ENCODE measurements around the gene ACYP2. TPM values are rescaled to one million over a fixed set of nuclear protein-coding genes. Genes with fewer than 3 reads are reported as not detected.

The ACYP2 gene
- total RNA-seq, 1 donor from 2014 or later = 5.9 TPM

DNA sequence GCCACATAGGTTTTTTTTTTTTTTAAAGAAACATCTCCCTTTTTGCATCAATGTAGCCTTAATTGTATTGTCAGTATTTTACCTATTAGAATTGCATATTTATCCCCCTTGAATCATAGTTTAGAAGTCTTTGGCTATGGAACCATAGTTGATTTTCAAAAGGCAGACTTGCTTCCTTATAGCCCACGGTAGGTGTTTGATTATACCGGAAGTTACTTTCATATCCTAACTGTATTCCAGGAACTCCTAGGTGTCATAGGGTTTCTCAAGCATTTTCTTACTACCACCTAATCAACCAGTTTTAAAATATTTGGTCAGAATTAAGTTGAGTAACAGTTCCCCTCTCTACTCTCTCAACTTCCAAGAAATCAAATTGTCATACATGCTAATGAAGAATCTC lies 227.2 kb downstream of the ACYP2 start:
- TF ChIP-seq, protein P1, sequence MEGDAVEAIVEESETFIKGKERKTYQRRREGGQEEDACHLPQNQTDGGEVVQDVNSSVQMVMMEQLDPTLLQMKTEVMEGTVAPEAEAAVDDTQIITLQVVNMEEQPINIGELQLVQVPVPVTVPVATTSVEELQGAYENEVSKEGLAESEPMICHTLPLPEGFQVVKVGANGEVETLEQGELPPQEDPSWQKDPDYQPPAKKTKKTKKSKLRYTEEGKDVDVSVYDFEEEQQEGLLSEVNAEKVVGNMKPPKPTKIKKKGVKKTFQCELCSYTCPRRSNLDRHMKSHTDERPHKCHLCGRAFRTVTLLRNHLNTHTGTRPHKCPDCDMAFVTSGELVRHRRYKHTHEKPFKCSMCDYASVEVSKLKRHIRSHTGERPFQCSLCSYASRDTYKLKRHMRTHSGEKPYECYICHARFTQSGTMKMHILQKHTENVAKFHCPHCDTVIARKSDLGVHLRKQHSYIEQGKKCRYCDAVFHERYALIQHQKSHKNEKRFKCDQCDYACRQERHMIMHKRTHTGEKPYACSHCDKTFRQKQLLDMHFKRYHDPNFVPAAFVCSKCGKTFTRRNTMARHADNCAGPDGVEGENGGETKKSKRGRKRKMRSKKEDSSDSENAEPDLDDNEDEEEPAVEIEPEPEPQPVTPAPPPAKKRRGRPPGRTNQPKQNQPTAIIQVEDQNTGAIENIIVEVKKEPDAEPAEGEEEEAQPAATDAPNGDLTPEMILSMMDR (conservative IDR thresholded peaks at IDR 0.05) = no peak
- no peak overlapping the region for H3K27ac Mint-ChIP-seq (ENCODE audit: unreplicated experiment)
- H3K4me3 Mint-ChIP-seq = no peak overlapping the region
- peaks cover 13% of the 10 kb centered on the region for H3K4me1 Mint-ChIP-seq
- H3K27me3 Mint-ChIP-seq (ENCODE audit: low read depth) = no peaks in the 10 kb centered on the region
- H3K36me3 Mint-ChIP-seq (ENCODE audit: low read depth) = no peaks in the 10 kb centered on the region
- no peak for DNase-seq (ENCODE audit: low read depth, low spot score)
- no peaks in the 10 kb centered on the region for H3K9me3 Mint-ChIP-seq

DNA sequence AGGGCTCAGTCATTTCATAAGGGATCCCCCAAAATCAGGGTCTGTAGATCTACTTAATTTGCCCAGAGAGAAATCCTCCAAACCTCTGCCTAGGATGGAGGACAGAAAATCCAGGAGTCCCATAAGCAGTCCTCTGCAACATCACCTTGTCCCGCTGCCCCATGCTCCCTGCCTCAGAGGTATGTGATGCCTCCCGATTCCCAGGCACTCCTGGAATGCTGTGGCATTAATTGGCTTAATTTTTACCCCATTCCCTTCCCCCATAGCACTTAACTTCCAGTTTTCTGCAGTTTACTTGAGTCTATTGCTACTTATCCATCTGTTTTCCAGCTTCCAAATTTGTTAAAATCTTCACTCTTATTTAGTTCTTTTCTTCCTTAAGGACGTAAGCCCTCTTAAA lies 232.2 kb downstream of the ACYP2 start:
- Mint-ChIP-seq H3K4me3 (no peak overlapping the region), H3K27ac (ENCODE audit: unreplicated experiment) (no peak overlapping the region), H3K36me3 (ENCODE audit: low read depth) (no peaks in the 10 kb centered on the region), H3K4me1 (peaks cover 8% of the 10 kb centered on the region), H3K9me3 (peaks cover 3% of the 10 kb centered on the region), H3K27me3 (ENCODE audit: low read depth) (no peaks in the 10 kb centered on the region)
- no peak for DNase-seq (ENCODE audit: low read depth, low spot score)
- TF ChIP-seq, protein P1 (conservative IDR thresholded peaks at IDR 0.05) = no peak

DNA sequence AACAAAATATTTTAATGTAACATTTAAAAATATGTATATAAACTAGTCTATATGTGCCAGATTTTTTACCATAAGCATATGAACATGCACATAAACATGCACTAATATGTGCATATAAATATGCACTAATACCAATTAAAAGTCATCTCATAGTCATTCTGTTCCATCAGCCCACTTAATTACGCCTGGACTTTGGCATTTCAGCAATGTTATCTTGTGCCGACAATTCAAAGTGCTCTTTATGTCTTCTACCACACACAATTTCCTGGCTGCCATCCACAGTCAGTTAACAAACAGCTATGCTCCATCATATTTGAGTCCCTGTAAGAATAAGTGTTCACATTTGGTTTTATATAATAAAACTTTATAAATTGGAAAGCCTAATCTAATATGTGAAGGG lies 233.2 kb downstream of the ACYP2 start:
- Mint-ChIP-seq H3K36me3 (ENCODE audit: low read depth) (no peaks in the 10 kb centered on the region), H3K4me1 (peaks cover 7% of the 10 kb centered on the region), H3K27me3 (ENCODE audit: low read depth) (no peaks in the 10 kb centered on the region), H3K9me3 (peaks cover 3% of the 10 kb centered on the region), H3K27ac (ENCODE audit: unreplicated experiment) (no peak overlapping the region), H3K4me3 (no peak overlapping the region)
- TF ChIP-seq, protein P1 (conservative IDR thresholded peaks at IDR 0.05) = no peak
- no peak for DNase-seq (ENCODE audit: low read depth, low spot score)

DNA sequence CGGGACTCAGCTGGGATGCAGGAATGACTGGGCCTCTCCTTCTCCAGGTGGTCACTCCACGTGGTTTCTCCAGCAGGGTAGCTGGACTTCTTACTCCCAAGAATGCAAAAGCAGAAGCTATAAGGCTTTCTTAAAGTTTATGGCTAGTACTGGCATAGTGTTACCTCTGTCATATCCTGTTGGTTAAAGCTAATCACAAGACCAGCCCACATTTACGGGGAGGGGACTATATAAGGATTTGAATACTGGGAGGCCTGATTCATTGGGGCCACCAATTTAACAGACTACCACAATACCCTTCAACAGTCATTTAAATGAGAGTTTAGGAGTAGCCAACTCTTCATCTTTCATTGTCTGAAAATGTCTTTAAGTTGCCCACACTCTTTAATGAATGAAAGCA lies 235.0 kb downstream of the ACYP2 start:
- peaks cover 5% of the 10 kb centered on the region for H3K9me3 Mint-ChIP-seq
- no peaks in the 10 kb centered on the region for H3K36me3 Mint-ChIP-seq (ENCODE audit: low read depth)
- H3K4me3 Mint-ChIP-seq = no peak overlapping the region
- H3K27me3 Mint-ChIP-seq (ENCODE audit: low read depth) = no peaks in the 10 kb centered on the region
- H3K27ac Mint-ChIP-seq (ENCODE audit: unreplicated experiment) = no peak overlapping the region
- DNase-seq (ENCODE audit: low read depth, low spot score) = no peak
- no peaks in the 10 kb centered on the region for H3K4me1 Mint-ChIP-seq
- TF ChIP-seq, protein P1 (conservative IDR thresholded peaks at IDR 0.05) = no peak

DNA sequence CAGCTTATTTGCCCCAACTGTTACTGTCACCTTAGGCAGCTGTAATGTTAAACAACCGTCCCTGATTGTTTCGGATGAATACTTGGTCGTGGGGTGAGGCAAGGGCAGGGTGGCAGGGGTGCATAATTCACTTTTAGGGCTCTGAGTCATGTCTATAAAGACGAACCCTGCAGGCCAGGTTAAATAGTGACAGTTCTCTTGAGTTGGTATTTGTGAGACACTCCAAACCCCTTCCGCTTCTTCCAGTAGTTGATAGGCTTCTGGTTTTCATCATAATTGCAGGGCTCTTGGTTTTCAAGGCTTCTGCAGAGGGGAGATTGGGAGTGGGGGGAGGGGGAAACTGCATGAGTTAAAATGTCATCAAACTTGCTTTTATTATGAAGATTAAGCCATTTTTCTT lies 237.8 kb downstream of the ACYP2 start:
- Mint-ChIP-seq H3K9me3 (peaks cover 6% of the 10 kb centered on the region), H3K36me3 (ENCODE audit: low read depth) (no peaks in the 10 kb centered on the region), H3K27me3 (ENCODE audit: low read depth) (no peaks in the 10 kb centered on the region), H3K27ac (ENCODE audit: unreplicated experiment) (no peak overlapping the region), H3K4me1 (peaks cover 8% of the 10 kb centered on the region), H3K4me3 (no peak overlapping the region)
- TF ChIP-seq, protein P1 (conservative IDR thresholded peaks at IDR 0.05) = no peak
- DNase-seq (ENCODE audit: low read depth, low spot score) = no peak

Other genes starting within 250 kb of the ACYP2 start
- 64.3 and 65.9 TPM in 2 replicates for gene PSME4, start 144.6 kb upstream of the ACYP2 start, total RNA-seq
- not detected in 2 replicates for gene TSPYL6, start 140.6 kb downstream of the ACYP2 start, total RNA-seq

All from neural crest cell (in vitro differentiated cells).